SK-N-SH treated with all-trans-retinoic acid at 6 μM for 48 hours (cell line): Measurements from ENCODE around the gene ABL2.

Experiments
- ATAC-seq: fragments of 200-7000 bp; cut with Tn5 transposase; 3 replicates; pipeline ENCODE4 v1.9.1; 2020; ENCODE audit warnings: mild to moderate bottlenecking, moderate library complexity
- ARNTL ChIP-seq: fragments of 450-650 bp; formaldehyde crosslinking; IDR thresholded peaks from 2 replicates; pipeline ENCODE4 v1.5.0; 2020; ENCODE audit warnings: low read depth, mild to moderate bottlenecking, moderate library complexity, borderline replicate concordance
- BACH2 ChIP-seq: fragments of 250-450 bp; sonication (Bioruptor Pico); IDR thresholded peaks from 2 replicates; pipeline ENCODE4 v1.9.0; 2021; ENCODE audit warnings: mild to moderate bottlenecking, borderline replicate concordance
- CREB5 ChIP-seq: fragments of 250-450 bp; sonication (Bioruptor Pico); IDR thresholded peaks from 2 replicates; pipeline ENCODE4 v1.5.1; 2020; ENCODE audit warnings: low read depth, mild to moderate bottlenecking, moderate library complexity
- CSDC2 ChIP-seq: fragments of 250-450 bp; sonication (Bioruptor Pico); IDR thresholded peaks from 2 replicates; pipeline ENCODE4 v1.5.0; 2020; ENCODE audit warnings: mild to moderate bottlenecking, moderate library complexity
- CSRNP3 ChIP-seq: fragments of 250-450 bp; sonication (Bioruptor Pico); IDR thresholded peaks from 2 replicates; pipeline ENCODE4 v1.5.1; 2021; ENCODE audit warnings: mild to moderate bottlenecking, moderate library complexity
- ESRRG ChIP-seq: fragments of 250-450 bp; sonication (Bioruptor Pico); IDR thresholded peaks from 2 replicates; pipeline ENCODE4 v1.6.1; 2021; ENCODE audit warnings: mild to moderate bottlenecking
- GLIS3 ChIP-seq: fragments of 250-450 bp; sonication (Bioruptor Pico); IDR thresholded peaks from 2 replicates; pipeline ENCODE4 v1.5.0; 2020; ENCODE audit warnings: mild to moderate bottlenecking, moderate library complexity
- ISL1 ChIP-seq: fragments of 250-450 bp; sonication (Bioruptor Pico); IDR thresholded peaks from 2 replicates; pipeline ENCODE4 v2.1.2; 2022; ENCODE audit warnings: mild to moderate bottlenecking, moderate library complexity
- OSR1 ChIP-seq: fragments of 250-450 bp; sonication (Bioruptor Pico); IDR thresholded peaks from 2 replicates; pipeline ENCODE4 v1.8.0; 2022; ENCODE audit warnings: moderate library complexity, mild to moderate bottlenecking, inconsistent platforms
- PATZ1 ChIP-seq: fragments of 250-450 bp; sonication (Bioruptor Pico); IDR thresholded peaks from 2 replicates; pipeline ENCODE4 v1.8.0; 2020; ENCODE audit warnings: mild to moderate bottlenecking, moderate library complexity, borderline replicate concordance
- PPARA ChIP-seq: fragments of 250-450 bp; sonication (Bioruptor Pico); IDR thresholded peaks from 2 replicates; pipeline ENCODE4 v1.5.0; 2020; ENCODE audit warnings: mild to moderate bottlenecking, borderline replicate concordance
- RARB ChIP-seq: fragments of 250-450 bp; sonication (Bioruptor Pico); IDR thresholded peaks from 2 replicates; pipeline ENCODE4 v1.8.0; 2021; ENCODE audit warnings: mild to moderate bottlenecking, moderate library complexity
- SNAI2 ChIP-seq: fragments of 250-450 bp; sonication (Bioruptor Pico); IDR thresholded peaks from 2 replicates; pipeline ENCODE4 v1.5.0; 2020; ENCODE audit warnings: mild to moderate bottlenecking, moderate library complexity
- TOX ChIP-seq: fragments of 250-450 bp; sonication (Bioruptor Pico); IDR thresholded peaks from 2 replicates; pipeline ENCODE4 v1.8.0; 2021; ENCODE audit warnings: mild to moderate bottlenecking, moderate library complexity, borderline replicate concordance
- TSHZ2 ChIP-seq: fragments of 250-450 bp; sonication (Bioruptor Pico); IDR thresholded peaks from 2 replicates; pipeline ENCODE4 v1.5.0; 2020; ENCODE audit warnings: mild to moderate bottlenecking, moderate library complexity
- ZC3H10 ChIP-seq: fragments of 250-450 bp; sonication (Bioruptor Pico); IDR thresholded peaks from 2 replicates; pipeline ENCODE4 v1.5.1; 2021; ENCODE audit warnings: mild to moderate bottlenecking, moderate library complexity
- ZFP30 ChIP-seq: fragments of 450-650 bp; formaldehyde crosslinking; IDR thresholded peaks from 2 replicates; pipeline ENCODE4 v1.5.0; 2022; ENCODE audit warnings: mild to moderate bottlenecking, moderate library complexity
- ZNF565 ChIP-seq: fragments of 450-650 bp; formaldehyde crosslinking; conservative IDR thresholded peaks from 2 replicates; pipeline ENCODE4 v1.5.0; 2020; ENCODE audit warnings: low read depth, mild to moderate bottlenecking, moderate library complexity
- ZNF70 ChIP-seq: fragments of 450-650 bp; formaldehyde crosslinking; IDR thresholded peaks from 2 replicates; pipeline ENCODE4 v1.5.0; 2020; ENCODE audit warnings: mild to moderate bottlenecking, moderate library complexity
- ZNF8 ChIP-seq: fragments of 450-650 bp; formaldehyde crosslinking; IDR thresholded peaks from 2 replicates; pipeline ENCODE4 v1.5.0; 2020; ENCODE audit warnings: mild to moderate bottlenecking, moderate library complexity

The ABL2 gene

GRCh38 chr1:179080866-179081686 lies 148.4 kb downstream of the ABL2 start:
- TF ChIP-seq ESRRG (no peak), ARNTL (no peak), GLIS3 (CRISPR knock-in tag) (no peak), CSDC2 (CRISPR knock-in tag) (no peak), SNAI2 (CRISPR knock-in tag) (no peak), PATZ1 (no peak), ZC3H10 (CRISPR knock-in tag) (no peak), TSHZ2 (CRISPR knock-in tag) (no peak), ZNF70 (CRISPR knock-in tag) (no peak), ZNF8 (no peak), CSRNP3 (CRISPR knock-in tag) (no peak), BACH2 (CRISPR knock-in tag) (no peak), ZNF565 (CRISPR knock-in tag) (no peak), TOX (CRISPR knock-in tag) (no peak)
- ATAC-seq, result no peak

GRCh38 chr1:179079113-179079761 lies 150.2 kb downstream of the ABL2 start:
- TF ChIP-seq PPARA (CRISPR knock-in tag) (no peak), CREB5 (CRISPR knock-in tag) (no peak), ESRRG (no peak), ZFP30 (no peak), PATZ1 (no peak), ISL1 (CRISPR knock-in tag) (no peak), ZNF70 (CRISPR knock-in tag) (no peak), ZNF8 (no peak), SNAI2 (CRISPR knock-in tag) (no peak), ARNTL (no peak), GLIS3 (CRISPR knock-in tag) (no peak), RARB (no peak), TSHZ2 (CRISPR knock-in tag) (no peak), CSRNP3 (CRISPR knock-in tag) (no peak), ZC3H10 (CRISPR knock-in tag) (no peak), OSR1 (CRISPR knock-in tag) (no peak), CSDC2 (CRISPR knock-in tag) (no peak)
- ATAC-seq, result peak; percentile 29
